HCT116 (cell line): Measurements from ENCODE around the gene TBC1D32. TPM values are rescaled to one million over a fixed set of nuclear protein-coding genes. Genes with fewer than 3 reads are reported as not detected.

ENCODE experiments used
- ATAC-seq: fragments of 200-7000 bp; cut with Tn5 transposase; 2 replicates; pipeline ENCODE4 v1.9.1; 2020; ENCODE audit warnings: mild to moderate bottlenecking, moderate library complexity
- BruUV-seq: library from RNA; stranded (reverse); fragments of 400-500 nt; replicated peaks from 2 replicates; lab custom pipeline; 2021; lab: Mats Ljungman, UMichigan
- CTCF ChIA-PET: fragments of 300-600 bp; sonication (Branson Sonifier 250); formaldehyde crosslinking; loops from one replicate; lab custom pipeline; 2021; ENCODE audit warnings: antibody characterized with exemption; lab: Charles Lee
- POLR2A ChIA-PET: fragments of 300-600, 350-600 bp; sonication (Branson Sonifier 250); formaldehyde crosslinking; loops from one replicate; lab custom pipeline; 2021; ENCODE audit warnings: antibody characterized with exemption; lab: Charles Lee
- RAD21 ChIA-PET, 2 experiments: fragments of 300-600 bp; sonication (Branson Sonifier 250); formaldehyde crosslinking; loops; one replicate each; lab custom pipeline; 2023; ENCODE audit warnings: low total read pairs in 2 of 2; ENCODE audit not compliant: uncharacterized antibody in 2 of 2, unreplicated experiment in 2 of 2, low non-redundant PET in 1 of 2; lab: Charles Lee
- DNase-seq: peaks from one replicate; pipeline ENCODE4 v3.0.0-alpha.2; 2010; ENCODE audit warnings: low read depth, low spot score
- H2AFZ ChIP-seq: fragments of 200-600 bp; shearing (Covaris generic), sonication (generic); 2 replicates; pipeline ENCODE4 v1.6.1; 2017; ENCODE audit warnings: low read depth, mixed run types, mixed read lengths, antibody characterized with exemption, low read length; ENCODE audit not compliant: poor library complexity, severe bottlenecking
- H3K27ac ChIP-seq: 2 replicates; pipeline ENCODE4 v1.5.1; 2012; ENCODE audit warnings: low read depth, low read length
- H3K27me3 ChIP-seq: fragments of 200-600 bp; sonication (generic); 2 replicates; pipeline ENCODE4 v1.6.1; 2016; ENCODE audit warnings: mixed run types, low read length, mixed read lengths; ENCODE audit not compliant: insufficient read depth
- H3K36me3 ChIP-seq, 2 experiments: fragments of 200-500 bp in 1 of 2; fragments of 200-600 bp in 1 of 2; sonication (Bioruptor generic) in 1 of 2; sonication (generic) in 1 of 2; 2 replicates each; pipeline versions ENCODE4 v1.5.1 to v1.6.1; 2014 to 2016; ENCODE audit warnings: low read length in 2 of 2, inconsistent platforms in 1 of 2, mixed read lengths in 1 of 2, mixed run types in 1 of 2; ENCODE audit not compliant: insufficient read depth in 2 of 2, control insufficient read depth in 1 of 2
- H3K4me1 ChIP-seq, 2 experiments: fragments of 200-600 bp in 1 of 2; sonication (generic) in 1 of 2; 2 replicates each; pipeline versions ENCODE4 v1.5.1 to v1.6.1; 2012 to 2017; ENCODE audit warnings: low read length in 2 of 2, inconsistent platforms in 1 of 2, mild to moderate bottlenecking in 1 of 2, mixed read lengths in 1 of 2, mixed run types in 1 of 2, moderate library complexity in 1 of 2; ENCODE audit not compliant: insufficient read depth in 2 of 2, control insufficient read depth in 1 of 2
- H3K4me2 ChIP-seq: fragments of 200-600 bp; sonication (generic); 2 replicates; pipeline ENCODE4 v1.6.1; 2017; ENCODE audit warnings: mixed run types, low read length, mixed read lengths
- H3K4me3 ChIP-seq, 2 experiments: fragments of 200-600 bp in 1 of 2; sonication (generic) in 1 of 2; replicated peaks in 1 of 2; 2 replicates each; pipeline ENCODE4 v1.5.1; 2011 to 2016; ENCODE audit warnings: low read length in 2 of 2, control low read depth in 1 of 2, low read depth in 1 of 2, mild to moderate bottlenecking in 1 of 2, mixed read lengths in 1 of 2, mixed run types in 1 of 2
- H3K79me2 ChIP-seq: fragments of 200-600 bp; sonication (generic); 2 replicates; pipeline ENCODE4 v1.6.1; 2017; ENCODE audit warnings: mild to moderate bottlenecking, mixed run types, low read length, moderate library complexity, mixed read lengths; ENCODE audit not compliant: insufficient read depth
- H3K9ac ChIP-seq: fragments of 200-600 bp; sonication (generic); 2 replicates; pipeline ENCODE4 v1.6.1; 2016; ENCODE audit warnings: low read length, mixed read lengths
- H3K9me2 ChIP-seq: fragments of 200-600 bp; sonication (generic), shearing (Covaris generic); 2 replicates; pipeline ENCODE4 v1.6.1; 2017; ENCODE audit warnings: mixed run types, mild to moderate bottlenecking, moderate library complexity; ENCODE audit not compliant: insufficient read depth
- H3K9me3 ChIP-seq, 2 experiments: fragments of 200-500 bp in 1 of 2; fragments of 200-600 bp in 1 of 2; sonication (Bioruptor generic) in 1 of 2; sonication (generic) in 1 of 2; 2 replicates each; pipeline ENCODE4 v1.6.1; 2014 to 2017; ENCODE audit warnings: low read length in 2 of 2, mixed read lengths in 2 of 2, inconsistent platforms in 1 of 2, low read depth in 1 of 2, mild to moderate bottlenecking in 1 of 2, mixed run types in 1 of 2, moderate library complexity in 1 of 2; ENCODE audit not compliant: control insufficient read depth in 1 of 2, insufficient read depth in 1 of 2
- H4K20me1 ChIP-seq: fragments of 200-600 bp; sonication (generic), shearing (Covaris generic); 2 replicates; pipeline ENCODE4 v1.6.1; 2017; ENCODE audit warnings: mixed run types, mild to moderate bottlenecking, moderate library complexity; ENCODE audit not compliant: insufficient read depth
- CEBPB ChIP-seq: IDR thresholded peaks from 2 replicates; pipeline ENCODE4 v1.6.1; 2012; ENCODE audit warnings: low read depth
- ELF1 ChIP-seq: IDR thresholded peaks from 2 replicates; pipeline ENCODE4 v1.6.1; 2012; ENCODE audit warnings: low read depth, borderline replicate concordance
- FOSL1 ChIP-seq: IDR thresholded peaks from 2 replicates; pipeline ENCODE4 v1.6.1; 2012; ENCODE audit warnings: low read depth
- JUND ChIP-seq: IDR thresholded peaks from 2 replicates; pipeline ENCODE4 v1.6.1; 2012
- ZNF274 ChIP-seq: fragments of 200-500 bp; sonication (Bioruptor generic); IDR thresholded peaks from 2 replicates; pipeline ENCODE4 v1.6.1; 2014; ENCODE audit warnings: mild to moderate bottlenecking, low read depth, low read length, inconsistent platforms
- intact Hi-C: fragments of 100-400 bp; cut with micrococcal nuclease; formaldehyde crosslinking; loops from 2 replicates; pipeline ENCODE4 v1.10.0; 2022
- total RNA-seq: library from RNA; stranded (reverse); gene quantifications from one replicate; pipeline ENCODE4 v1.2.1, GENCODE V29; 2021; ENCODE audit not compliant: unreplicated experiment
- TF ChIP-seq, protein P1 (sequence below): IDR thresholded peaks from 2 replicates; pipeline ENCODE4 v1.6.1; 2012; ENCODE audit warnings: low read depth
- TF ChIP-seq, protein P2 (sequence below): IDR thresholded peaks from 2 replicates; pipeline ENCODE4 v1.6.1; 2012

Gene TBC1D32
- total RNA-seq, 1 experiment from 2014 or later, result 13.8 TPM

DNA sequence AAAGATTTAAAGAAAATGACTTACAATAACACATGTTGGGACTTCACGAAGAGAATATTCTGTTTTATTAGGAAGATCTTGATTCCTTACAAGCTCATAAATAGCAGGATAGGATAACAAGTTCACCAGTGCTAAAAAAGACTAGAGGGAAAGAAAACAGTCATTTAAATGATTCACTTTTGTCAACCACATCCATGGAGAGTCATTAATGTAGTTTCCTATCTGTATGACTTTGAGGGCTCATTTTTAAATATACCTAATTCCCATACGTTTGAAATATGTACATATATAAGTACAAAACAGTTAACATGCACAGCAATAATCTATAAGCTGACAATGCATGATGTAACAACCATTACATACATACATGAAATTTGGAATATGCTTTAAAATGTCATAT, 111.1 kb downstream of the TBC1D32 start:
- Histone ChIP-seq H3K4me1 (no peaks in the 10 kb centered on the region), H3K27ac (no peak overlapping the region), H3K4me3 (no peak overlapping the region), H3K9me3 (no peaks in the 10 kb centered on the region), H4K20me1 (no peaks in the 10 kb centered on the region; the same call in 1 of the 2 replicates), H3K9ac (no peak overlapping the region), H3K79me2 (no peaks in the 10 kb centered on the region), H3K36me3 (no peaks in the 10 kb centered on the region), H2AFZ (no peak overlapping the region), H3K9me2 (no peaks in the 10 kb centered on the region), H3K4me2 (no peak overlapping the region), H3K27me3 (no peaks in the 10 kb centered on the region)
- no TSS peak for BruUV-seq
- RAD21 ChIA-PET, result no interaction called here
- POLR2A ChIA-PET, result no interaction called here
- TF ChIP-seq ZNF274 (no peak), ELF1 (no peak), JUND (no peak), FOSL1 (no peak), CEBPB (no peak)
- TF ChIP-seq, protein P1, sequence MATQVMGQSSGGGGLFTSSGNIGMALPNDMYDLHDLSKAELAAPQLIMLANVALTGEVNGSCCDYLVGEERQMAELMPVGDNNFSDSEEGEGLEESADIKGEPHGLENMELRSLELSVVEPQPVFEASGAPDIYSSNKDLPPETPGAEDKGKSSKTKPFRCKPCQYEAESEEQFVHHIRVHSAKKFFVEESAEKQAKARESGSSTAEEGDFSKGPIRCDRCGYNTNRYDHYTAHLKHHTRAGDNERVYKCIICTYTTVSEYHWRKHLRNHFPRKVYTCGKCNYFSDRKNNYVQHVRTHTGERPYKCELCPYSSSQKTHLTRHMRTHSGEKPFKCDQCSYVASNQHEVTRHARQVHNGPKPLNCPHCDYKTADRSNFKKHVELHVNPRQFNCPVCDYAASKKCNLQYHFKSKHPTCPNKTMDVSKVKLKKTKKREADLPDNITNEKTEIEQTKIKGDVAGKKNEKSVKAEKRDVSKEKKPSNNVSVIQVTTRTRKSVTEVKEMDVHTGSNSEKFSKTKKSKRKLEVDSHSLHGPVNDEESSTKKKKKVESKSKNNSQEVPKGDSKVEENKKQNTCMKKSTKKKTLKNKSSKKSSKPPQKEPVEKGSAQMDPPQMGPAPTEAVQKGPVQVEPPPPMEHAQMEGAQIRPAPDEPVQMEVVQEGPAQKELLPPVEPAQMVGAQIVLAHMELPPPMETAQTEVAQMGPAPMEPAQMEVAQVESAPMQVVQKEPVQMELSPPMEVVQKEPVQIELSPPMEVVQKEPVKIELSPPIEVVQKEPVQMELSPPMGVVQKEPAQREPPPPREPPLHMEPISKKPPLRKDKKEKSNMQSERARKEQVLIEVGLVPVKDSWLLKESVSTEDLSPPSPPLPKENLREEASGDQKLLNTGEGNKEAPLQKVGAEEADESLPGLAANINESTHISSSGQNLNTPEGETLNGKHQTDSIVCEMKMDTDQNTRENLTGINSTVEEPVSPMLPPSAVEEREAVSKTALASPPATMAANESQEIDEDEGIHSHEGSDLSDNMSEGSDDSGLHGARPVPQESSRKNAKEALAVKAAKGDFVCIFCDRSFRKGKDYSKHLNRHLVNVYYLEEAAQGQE, result no peak
- TF ChIP-seq, protein P2, sequence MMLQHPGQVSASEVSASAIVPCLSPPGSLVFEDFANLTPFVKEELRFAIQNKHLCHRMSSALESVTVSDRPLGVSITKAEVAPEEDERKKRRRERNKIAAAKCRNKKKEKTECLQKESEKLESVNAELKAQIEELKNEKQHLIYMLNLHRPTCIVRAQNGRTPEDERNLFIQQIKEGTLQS, result no peak
- no peak for ATAC-seq
- DNase-seq, result no peak
- intact Hi-C loops, result loop anchor here (5.0 kb wide), 1 partner anchor 166 kb away; no protein-coding TSS in a partner anchor
- CTCF ChIA-PET, result no interaction called here
